Stimulated activated CD8-positive, alpha-beta memory T cell treated with anti-CD3 and anti-CD28 coated beads, Interleukin-15, amount 100 ng/mL, for 1 hour (primary cell): ENCODE measurements around the gene GIMAP6.
"Not testable (repeated sequence)": the region's sequence is repeated elsewhere in the genome, so short reads cannot be mapped to it uniquely, and the experiment has no call there.

ENCODE experiments used
- DNase-seq: peaks from one replicate; pipeline ENCODE4 v3.0.0-alpha.2; 2020; ENCODE audit warnings: low read depth

The GIMAP6 gene

DNA sequence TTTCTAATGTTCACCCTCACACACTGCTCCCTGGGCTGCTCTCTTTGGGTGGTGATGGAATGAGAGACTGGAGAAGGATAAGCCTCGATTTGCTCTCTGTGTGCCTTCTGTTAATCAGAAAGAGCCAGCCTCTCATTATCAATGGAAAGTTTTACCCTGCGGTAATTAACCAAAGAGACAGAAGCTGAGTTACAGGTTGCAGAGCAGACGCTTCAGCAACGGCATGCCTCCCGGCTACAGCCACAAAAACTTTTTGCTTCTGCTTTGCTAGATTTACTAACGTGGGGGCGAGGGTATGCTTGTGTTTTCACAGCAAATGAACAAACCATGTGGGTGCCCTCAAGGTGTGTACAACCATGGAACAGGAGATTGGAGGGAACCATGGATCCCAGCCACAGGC is 47.0 kb downstream of the GIMAP6 start:
- no peak for DNase-seq

DNA sequence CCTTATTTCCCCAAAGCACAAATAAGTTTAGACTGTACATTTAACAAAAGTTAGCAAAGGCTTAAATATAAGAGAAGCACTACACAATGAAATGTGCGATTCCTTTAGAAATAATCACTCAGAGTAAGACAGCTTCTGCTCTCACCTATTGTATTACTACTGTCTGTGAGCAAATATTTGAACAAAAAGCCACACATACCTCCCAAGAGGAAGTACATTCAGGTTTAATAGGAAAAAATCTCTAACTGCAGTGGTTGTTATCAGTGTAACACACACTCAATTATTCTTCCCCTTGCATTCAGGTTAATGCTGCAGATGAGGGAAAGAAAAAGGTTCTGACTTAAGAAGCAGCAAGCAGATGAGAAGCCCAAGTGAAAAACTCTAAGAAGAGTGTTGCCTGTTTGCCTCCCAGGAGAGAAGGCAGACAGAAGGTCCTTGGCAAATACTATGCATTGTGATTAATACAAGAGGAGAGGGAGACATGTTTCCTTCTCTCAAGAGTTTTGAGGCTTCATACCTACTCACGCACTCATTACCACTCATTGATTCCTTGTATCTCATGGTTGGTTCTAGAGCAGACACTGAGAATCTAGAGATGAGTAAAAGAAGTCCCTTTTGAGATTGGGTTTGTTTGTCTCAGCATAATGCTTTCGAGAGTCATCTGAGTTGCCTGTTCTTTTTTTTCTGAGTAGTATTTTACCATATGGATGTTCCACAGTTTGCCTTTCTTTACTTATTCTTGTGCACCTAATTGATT is 51.4 kb downstream of the GIMAP6 start:
- no peak for DNase-seq

DNA sequence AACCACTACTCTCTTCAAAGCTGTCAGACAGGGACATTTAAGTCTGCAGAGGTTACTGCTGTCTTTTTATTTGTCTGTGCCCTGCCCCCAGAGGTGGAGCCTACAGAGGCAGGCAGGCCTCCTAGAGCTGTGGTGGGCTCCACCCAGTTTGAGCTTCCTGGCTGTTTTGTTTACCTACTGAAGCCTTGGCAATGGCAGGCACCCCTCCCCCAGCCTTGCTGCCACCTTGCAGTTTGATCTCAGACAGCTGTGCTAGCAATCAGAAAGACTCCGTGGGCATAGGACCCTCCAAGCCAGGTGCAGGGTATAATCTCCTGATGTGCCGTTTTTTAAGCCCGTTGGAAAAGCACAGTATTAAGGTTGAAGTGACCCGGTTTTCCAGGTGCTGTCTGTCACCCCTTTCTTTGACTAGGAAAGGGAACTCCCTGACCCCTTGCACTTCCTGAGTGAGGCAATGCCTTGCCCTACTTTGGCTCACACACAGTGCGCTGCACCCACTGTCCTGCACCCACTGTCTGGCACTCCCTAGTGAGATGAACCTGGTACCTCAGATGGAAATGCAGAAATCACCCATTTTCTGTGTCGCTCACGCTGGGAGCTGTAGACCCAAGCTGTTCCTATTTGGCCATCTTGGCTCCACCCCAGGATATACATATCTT is 52.1 kb downstream of the GIMAP6 start:
- DNase-seq, result not testable (repeated sequence)
